Kidney epithelial cell (primary cell): Measurements from ENCODE around the gene ZNF621. TPM values are rescaled to one million over a fixed set of nuclear protein-coding genes. Genes with fewer than 3 reads are reported as not detected.

ENCODE experiments used
- DNase-seq: peaks from one replicate; pipeline ENCODE4 v3.0.0-alpha.2; 2010; ENCODE audit warnings: low read depth
- H3K27me3 ChIP-seq: 2 replicates; pipeline ENCODE4 v1.6.0; 2011; ENCODE audit warnings: low read length; ENCODE audit not compliant: control insufficient read depth, insufficient read depth
- H3K36me3 ChIP-seq: 2 replicates; pipeline ENCODE4 v1.5.1; 2011; ENCODE audit warnings: low read length; ENCODE audit not compliant: control insufficient read depth, insufficient read depth
- H3K4me3 ChIP-seq: 2 replicates; pipeline ENCODE4 v1.5.1; 2011; ENCODE audit warnings: low read depth, mild to moderate bottlenecking, control low read depth, low read length
- total RNA-seq: library from RNA; depleted of rRNA; stranded (reverse); fragments of >200 nt; gene quantifications from 2 replicates; pipeline ENCODE4 v1.2.3, GENCODE V29; 2015
- TF ChIP-seq, protein P1 (sequence below): IDR thresholded peaks from 2 replicates; pipeline ENCODE4 v1.5.1; 2011; ENCODE audit warnings: mild to moderate bottlenecking, moderate library complexity, low read length, control low read depth, inconsistent platforms; ENCODE audit not compliant: insufficient read depth, poor library complexity, severe bottlenecking

Gene ZNF621
- total RNA-seq, 1 donor from 2014 or later = 24.4 TPM

DNA sequence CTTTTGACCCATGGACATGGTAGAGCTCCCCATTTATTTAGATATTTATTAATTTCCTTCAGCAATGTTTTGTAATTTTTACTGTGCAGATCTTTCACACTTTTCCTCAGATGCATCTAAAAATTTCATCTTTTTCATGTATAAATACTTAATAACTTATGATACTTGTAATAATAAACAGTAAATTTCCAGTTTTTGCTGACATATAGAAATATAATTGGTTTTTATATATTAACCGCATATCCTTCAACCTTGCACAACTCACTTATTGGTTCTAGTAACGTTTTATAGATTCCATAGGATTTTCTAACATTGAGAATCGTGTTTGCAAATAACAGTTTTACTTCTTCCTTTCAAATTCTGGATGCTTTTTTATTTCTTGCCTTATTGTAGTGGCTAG, 3.5 kb upstream of the ZNF621 start:
- TF ChIP-seq, protein P1, sequence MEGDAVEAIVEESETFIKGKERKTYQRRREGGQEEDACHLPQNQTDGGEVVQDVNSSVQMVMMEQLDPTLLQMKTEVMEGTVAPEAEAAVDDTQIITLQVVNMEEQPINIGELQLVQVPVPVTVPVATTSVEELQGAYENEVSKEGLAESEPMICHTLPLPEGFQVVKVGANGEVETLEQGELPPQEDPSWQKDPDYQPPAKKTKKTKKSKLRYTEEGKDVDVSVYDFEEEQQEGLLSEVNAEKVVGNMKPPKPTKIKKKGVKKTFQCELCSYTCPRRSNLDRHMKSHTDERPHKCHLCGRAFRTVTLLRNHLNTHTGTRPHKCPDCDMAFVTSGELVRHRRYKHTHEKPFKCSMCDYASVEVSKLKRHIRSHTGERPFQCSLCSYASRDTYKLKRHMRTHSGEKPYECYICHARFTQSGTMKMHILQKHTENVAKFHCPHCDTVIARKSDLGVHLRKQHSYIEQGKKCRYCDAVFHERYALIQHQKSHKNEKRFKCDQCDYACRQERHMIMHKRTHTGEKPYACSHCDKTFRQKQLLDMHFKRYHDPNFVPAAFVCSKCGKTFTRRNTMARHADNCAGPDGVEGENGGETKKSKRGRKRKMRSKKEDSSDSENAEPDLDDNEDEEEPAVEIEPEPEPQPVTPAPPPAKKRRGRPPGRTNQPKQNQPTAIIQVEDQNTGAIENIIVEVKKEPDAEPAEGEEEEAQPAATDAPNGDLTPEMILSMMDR = no peak
- no peaks in the 10 kb centered on the region for H3K27me3 ChIP-seq
- no peaks in the 10 kb centered on the region for H3K36me3 ChIP-seq
- H3K4me3 ChIP-seq = no peak overlapping the region
- no peak for DNase-seq

DNA sequence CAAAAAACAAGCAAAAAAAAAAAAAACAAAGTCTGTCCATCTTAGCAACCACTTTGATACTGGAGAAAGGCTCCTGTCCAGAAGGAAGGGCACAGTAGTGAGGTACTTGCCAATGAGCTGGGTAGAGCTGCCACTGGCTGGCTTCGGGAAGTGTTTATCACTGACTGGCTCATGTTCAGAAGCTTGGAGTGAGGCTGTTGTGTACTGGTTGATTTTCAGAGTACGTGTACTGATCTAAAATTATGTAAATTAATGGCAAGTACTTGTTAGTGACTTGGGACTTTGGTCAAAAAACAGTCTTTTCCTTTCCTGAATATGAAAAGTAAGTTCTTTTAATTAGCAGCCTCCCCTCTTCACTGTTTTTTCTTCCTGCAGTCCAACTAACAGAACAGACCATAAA, 979 bp upstream of the ZNF621 start:
- no peak for DNase-seq
- Histone ChIP-seq H3K4me3 (no peak overlapping the region), H3K36me3 (no peaks in the 10 kb centered on the region), H3K27me3 (no peaks in the 10 kb centered on the region)
- TF ChIP-seq, protein P1 = no peak

DNA sequence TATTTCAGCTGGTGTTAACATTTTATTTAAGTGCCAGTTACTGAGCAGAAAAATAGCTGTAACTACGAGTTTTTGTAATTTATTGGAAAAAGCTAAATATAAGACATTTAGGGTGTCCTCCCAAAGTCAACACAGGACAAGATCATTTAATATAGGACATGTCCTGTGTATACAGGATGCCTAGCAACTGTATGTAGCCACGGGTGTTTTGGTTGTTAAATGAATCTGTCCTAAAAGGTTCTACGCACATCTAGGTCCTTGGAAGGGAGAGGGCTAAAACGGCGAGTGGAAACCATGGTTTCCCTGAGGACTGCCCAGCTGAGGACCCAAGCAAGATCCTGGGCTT, 565 bp upstream of the ZNF621 start:
- Histone ChIP-seq H3K27me3 (no peaks in the 10 kb centered on the region), H3K36me3 (no peaks in the 10 kb centered on the region), H3K4me3 (peak overlapping the region; percentile 75)
- TF ChIP-seq, protein P1 = no peak
- no peak for DNase-seq

DNA sequence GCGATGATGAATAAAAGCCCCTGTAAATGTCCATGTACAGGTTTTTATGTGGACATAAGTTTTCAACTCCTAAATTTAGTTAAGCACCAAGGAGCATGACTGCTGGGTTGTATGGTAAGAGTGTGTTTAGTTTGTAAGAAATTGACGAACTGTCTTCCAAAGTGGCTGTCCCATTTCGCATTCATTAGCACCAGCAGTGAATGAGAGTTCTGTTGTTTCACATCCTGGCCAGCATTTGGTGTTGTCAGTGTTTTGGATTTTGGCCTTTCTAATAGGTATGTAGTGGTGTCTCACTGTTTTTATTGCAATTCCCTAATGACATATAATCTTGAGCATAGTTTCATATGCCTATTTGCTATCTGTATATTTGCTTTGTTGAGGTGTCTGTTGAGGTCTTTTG, 3.7 kb downstream of the ZNF621 start:
- Histone ChIP-seq H3K36me3 (peaks cover 5% of the 10 kb centered on the region), H3K27me3 (no peaks in the 10 kb centered on the region), H3K4me3 (no peak overlapping the region)
- DNase-seq = no peak
- TF ChIP-seq, protein P1 = no peak

DNA sequence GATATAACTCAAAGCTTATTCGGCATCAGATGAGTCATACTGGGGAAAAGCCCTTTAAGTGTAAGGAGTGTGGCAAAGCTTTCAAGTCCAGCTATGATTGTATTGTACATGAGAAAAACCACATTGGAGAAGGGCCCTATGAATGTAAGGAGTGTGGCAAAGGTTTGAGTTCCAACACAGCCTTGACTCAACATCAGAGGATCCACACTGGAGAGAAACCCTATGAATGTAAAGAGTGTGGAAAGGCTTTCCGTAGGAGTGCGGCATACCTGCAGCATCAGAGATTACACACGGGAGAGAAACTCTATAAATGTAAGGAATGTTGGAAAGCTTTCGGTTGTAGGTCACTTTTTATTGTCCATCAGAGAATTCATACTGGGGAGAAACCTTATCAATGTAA, 7.5 kb downstream of the ZNF621 start:
- peaks cover 7% of the 10 kb centered on the region for H3K36me3 ChIP-seq
- no peaks in the 10 kb centered on the region for H3K27me3 ChIP-seq
- H3K4me3 ChIP-seq = no peak overlapping the region
- TF ChIP-seq, protein P1 = no peak
- no peak for DNase-seq

DNA sequence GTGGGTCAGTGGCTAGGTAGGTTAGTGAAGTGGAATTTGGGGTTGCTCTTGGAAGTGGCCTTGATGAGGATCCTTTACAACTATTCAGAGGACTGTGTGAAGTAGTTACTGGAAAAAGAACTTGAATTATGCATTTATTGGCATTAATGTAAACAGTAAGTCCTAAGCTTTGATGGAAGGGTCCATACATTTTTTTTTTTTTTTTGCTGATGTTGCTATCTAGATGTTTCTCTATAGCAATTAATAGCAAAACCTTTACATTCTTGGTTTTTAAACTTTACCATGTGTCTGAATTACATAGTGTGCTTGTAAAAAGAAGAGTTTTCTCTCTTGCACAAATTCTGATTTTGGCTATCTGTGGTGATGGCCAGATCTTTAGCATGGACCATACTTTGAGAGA, 9.5 kb downstream of the ZNF621 start:
- Histone ChIP-seq H3K4me3 (no peak overlapping the region), H3K27me3 (no peaks in the 10 kb centered on the region), H3K36me3 (peaks cover 7% of the 10 kb centered on the region)
- TF ChIP-seq, protein P1 = no peak
- no peak for DNase-seq
